ENCODE data around the gene MDP1.

DNA sequence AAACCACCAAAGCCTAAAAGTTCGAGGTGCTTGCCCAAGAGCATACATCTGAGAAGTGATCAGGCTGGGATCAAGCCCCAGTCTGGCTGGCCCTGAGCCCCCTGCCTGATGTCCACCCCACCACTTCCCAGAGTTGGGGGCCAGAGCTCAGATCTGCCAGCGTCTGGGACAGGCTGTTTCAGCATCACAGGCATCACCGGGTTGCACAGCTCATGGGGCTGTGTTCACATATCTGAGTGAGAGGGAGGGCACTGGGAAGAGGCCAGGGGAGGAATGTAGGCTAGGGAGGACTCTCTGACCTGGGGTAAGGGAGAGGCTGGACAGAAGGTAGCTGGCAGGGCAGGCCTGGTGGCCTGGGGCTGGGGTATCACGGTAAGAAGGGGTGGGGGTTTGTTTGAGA, 41.1 kb upstream of the MDP1 start:
- TF ChIP-seq, protein P1, sequence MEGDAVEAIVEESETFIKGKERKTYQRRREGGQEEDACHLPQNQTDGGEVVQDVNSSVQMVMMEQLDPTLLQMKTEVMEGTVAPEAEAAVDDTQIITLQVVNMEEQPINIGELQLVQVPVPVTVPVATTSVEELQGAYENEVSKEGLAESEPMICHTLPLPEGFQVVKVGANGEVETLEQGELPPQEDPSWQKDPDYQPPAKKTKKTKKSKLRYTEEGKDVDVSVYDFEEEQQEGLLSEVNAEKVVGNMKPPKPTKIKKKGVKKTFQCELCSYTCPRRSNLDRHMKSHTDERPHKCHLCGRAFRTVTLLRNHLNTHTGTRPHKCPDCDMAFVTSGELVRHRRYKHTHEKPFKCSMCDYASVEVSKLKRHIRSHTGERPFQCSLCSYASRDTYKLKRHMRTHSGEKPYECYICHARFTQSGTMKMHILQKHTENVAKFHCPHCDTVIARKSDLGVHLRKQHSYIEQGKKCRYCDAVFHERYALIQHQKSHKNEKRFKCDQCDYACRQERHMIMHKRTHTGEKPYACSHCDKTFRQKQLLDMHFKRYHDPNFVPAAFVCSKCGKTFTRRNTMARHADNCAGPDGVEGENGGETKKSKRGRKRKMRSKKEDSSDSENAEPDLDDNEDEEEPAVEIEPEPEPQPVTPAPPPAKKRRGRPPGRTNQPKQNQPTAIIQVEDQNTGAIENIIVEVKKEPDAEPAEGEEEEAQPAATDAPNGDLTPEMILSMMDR (IDR thresholded peaks at IDR 0.05), result no peak
- TF ChIP-seq POLR2A (IDR thresholded peaks at IDR 0.05), result no peak

Data from body of pancreas (tissue), 4 donors.